Fibroblast of lung (primary cell): ENCODE measurements around the gene BAIAP2.

ENCODE experiments used
- CTCF ChIP-seq, 2 donors: IDR thresholded peaks in 1 of 2; conservative IDR thresholded peaks in 1 of 2; 1 replicate in 1 of 2; 2 replicates in 1 of 2; pipeline ENCODE4 v1.5.1; 2011 to 2012; ENCODE audit warnings: low read length in 2 of 2, control low read depth in 1 of 2, inconsistent platforms in 1 of 2, low read depth in 1 of 2, mild to moderate bottlenecking in 1 of 2
- EZH2 ChIP-seq: IDR thresholded peaks from 2 replicates; pipeline ENCODE4 v1.5.1; 2012; ENCODE audit warnings: low read length, control low read depth, mild to moderate bottlenecking; ENCODE audit errors: missing control alignments

DNA sequence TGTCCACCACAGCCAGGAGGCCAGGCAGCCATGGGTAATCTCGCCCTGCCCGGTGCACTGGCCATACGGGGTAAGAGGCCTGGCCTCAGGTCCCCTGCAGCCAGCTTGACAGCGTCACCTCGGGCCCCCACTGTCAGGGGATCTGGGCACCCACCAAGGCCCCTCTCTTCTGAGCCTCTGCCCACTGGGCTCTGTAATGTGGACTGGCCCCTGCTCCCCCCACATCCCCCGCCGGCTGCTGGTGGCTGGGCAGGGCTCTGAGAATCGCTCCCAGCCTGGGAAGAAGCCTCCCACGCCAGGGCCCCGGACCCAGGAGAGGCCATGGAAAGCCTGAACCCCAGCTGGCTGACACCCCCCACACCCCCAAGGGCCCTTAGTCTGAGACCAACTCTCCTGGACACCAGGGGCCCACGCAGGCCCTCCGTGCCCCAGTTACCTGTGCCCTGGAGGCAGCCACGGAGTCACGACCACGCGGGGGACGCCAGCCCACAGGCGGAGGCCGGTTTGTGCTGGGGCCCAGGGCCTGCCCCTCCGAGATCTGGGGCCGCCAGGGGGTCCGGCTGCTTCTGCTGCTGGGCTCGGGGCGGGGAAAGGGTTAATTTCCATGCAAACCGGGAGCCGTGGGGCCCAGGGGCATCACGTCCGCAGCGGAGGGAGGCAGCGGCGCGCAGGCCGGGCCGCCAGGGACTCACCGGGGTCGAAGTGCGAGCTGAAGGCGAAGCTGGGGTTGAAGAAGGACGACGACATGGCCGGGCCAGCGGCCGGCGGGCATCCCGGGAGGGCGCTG, 130.5 kb downstream of the BAIAP2 start, which contains the start of gene PVALEF:
- TF ChIP-seq CTCF (conservative IDR thresholded peaks at IDR 0.05 in 1 of 2, IDR thresholded peaks at IDR 0.05 in 1 of 2; ENCODE audit: low read depth in 1 of 2, low read length in 2 of 2) (no peak), EZH2 (peak; percentile 63)
